ENCODE data around the gene GYS2.

DNA sequence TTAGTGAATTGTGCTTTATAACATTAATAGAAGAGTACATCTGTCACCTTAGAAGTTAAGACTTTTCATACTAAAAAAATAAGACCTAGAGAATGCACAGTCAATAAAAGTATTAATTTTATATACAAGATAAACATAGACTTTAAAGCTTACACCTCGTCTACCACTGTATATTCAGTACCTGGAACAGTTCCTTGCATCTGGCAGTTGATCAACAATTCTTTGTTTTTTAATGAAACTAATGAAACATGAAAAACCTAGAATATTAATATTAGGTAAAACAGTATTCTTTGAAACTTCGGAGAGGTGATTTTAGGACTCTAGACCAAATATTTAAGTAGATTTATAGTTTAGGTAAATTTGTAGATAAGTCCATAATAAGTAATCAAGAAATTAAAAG, 98.8 kb downstream of the GYS2 start:
- TF ChIP-seq CTCF (IDR thresholded peaks at IDR 0.05) (no peak), EP300 (IDR thresholded peaks at IDR 0.05) (no peak), POLR2A (IDR thresholded peaks at IDR 0.05; ENCODE audit: low read depth) (no peak)
